Pancreas (tissue), 10 donors: ENCODE data around the gene SMYD3. TPM values are rescaled to one million over a fixed set of nuclear protein-coding genes. Genes with fewer than 3 reads are reported as not detected.

Experiments
- ATAC-seq, 4 donors: fragments of 200-7000 bp; cut with Tn5 transposase; one replicate each; pipeline versions ENCODE4 v1.8.0 to v1.9.1; 2020; ENCODE audit warnings: mild to moderate bottlenecking in 4 of 4, moderate library complexity in 4 of 4
- DNase-seq, 6 donors: peaks; one replicate each; pipeline ENCODE4 v3.0.0-alpha.2; 2020
- FAIRE-seq: peaks from 2 replicates; lab custom pipeline; 2012; peaks lifted over from hg19 to GRCh38; lab: Jason Lieb, UNC
- H3K27ac ChIP-seq, 4 donors: fragments of 200-600 bp; sonication (generic); 1 replicate in 3 of 4; 2 replicates in 1 of 4; pipeline versions ENCODE4 v1.5.0 to v1.8.0; 2020
- H3K27me3 ChIP-seq, 4 donors: fragments of 200-600 bp; one replicate each; pipeline ENCODE4 v1.8.0; 2021
- H3K36me3 ChIP-seq, 3 donors: fragments of 200-600 bp; sonication (generic) in 1 of 3; one replicate each; pipeline versions ENCODE4 v1.5.0 to v1.8.0; 2020 to 2021
- H3K4me1 ChIP-seq, 3 donors: fragments of 200-600 bp; one replicate each; pipeline ENCODE4 v1.8.0; 2021
- H3K4me3 ChIP-seq, 4 donors: fragments of 200-600 bp; sonication (generic) in 2 of 4; one replicate each; pipeline versions ENCODE4 v1.5.0 to v1.8.0; 2020 to 2021
- H3K9me3 ChIP-seq, 4 donors: fragments of 200-600 bp; one replicate each; pipeline ENCODE4 v1.8.0; 2021
- WGBS, 2 donors: extraction: QIAGEN DNeasy Blood & Tissue Kit; methylation state at CpG; one replicate each; pipeline ENCODE4 v1.1.7; 2013; 5-methylcytosine and 5-hydroxymethylcytosine counted together
- intact Hi-C, 3 donors: fragments of 100-400 bp; cut with DNase I; formaldehyde crosslinking; loops; one replicate each; pipeline versions ENCODE4 v1.11.1 to v1.14.2; 2022
- polyA plus RNA-seq, 2 donors: library from polyadenylated mRNA; stranded (reverse); fragments of 200-250 nt; gene quantifications; one replicate each; pipeline ENCODE4 v1.2.3, GENCODE V29; 2013
- total RNA-seq, 6 donors: library from RNA; stranded (reverse); fragmentation: NEBNext Ultra II Directional in 4 of 6; extraction: Animal tissue kit (Norgen Biotek cat#: 25700) in 4 of 6; gene quantifications; one replicate each; pipeline versions ENCODE4 v1.2.1 to v1.2.4, GENCODE V29; 2021 to 2023
- TF ChIP-seq, protein P1 (sequence below), 4 donors: fragments of 200-600 bp; sonication (generic) in 3 of 4; IDR thresholded peaks; one replicate each; pipeline versions ENCODE4 v1.5.0 to v1.8.0; 2021; ENCODE audit warnings: antibody characterized with exemption in 4 of 4
- donor health status: healthy with polysubstance abuse.
- donor health status: DM: no; HTN: no; CAD: no; lungs with moderate emphysema.
- donor health status: DM: no; HTN: no; CAD: no.
- donor health status: control.
- donor health status: control.
- donor health status: Bipolar disorder and iron deficiency.
- donor health status: DM: yes; HTN: yes; CAD: no.
- donor health status: DM: no; HTN: no; CAD: no.
- donor health status: DM: no; HTN: no; CAD: no.
- donor health status: DM: yes; HTN: yes; CAD: no.

Gene SMYD3
- total and polyA plus RNA-seq, 8 donors = 4.6 to 10.5 (median 6.7) TPM

DNA sequence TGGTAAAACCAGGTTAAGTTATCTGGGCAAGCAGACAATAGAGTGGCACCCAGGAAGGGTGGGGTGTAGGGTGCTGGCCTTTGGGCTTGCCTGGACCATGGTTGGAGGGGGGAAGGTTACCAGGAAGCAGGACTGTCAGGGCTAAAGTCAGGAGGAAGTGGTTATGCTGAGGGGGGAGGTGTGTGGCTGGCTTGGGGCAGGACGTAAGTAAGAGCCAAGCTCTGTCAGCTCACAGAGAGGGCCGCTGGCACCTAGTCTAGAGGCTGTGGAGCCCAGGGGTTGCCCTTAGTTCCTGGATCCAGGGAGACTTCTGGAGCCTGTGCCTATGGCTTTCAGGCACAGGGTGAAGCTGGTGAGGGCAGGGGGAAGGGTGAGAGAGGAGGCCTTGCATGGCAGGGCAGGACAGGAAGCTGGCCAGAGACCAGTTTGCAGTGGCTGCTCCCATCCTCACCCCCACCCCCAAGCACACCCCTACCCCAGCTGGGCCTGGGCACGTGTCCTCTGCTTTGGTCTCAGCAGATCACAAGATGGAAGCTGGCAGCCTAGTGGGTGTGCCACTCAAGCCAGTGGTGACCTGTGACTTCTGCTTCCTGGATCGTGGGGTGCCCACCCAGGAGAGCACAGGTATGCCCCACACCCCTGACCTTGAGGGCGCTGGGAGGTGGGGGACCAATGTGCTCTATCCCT lies 20.5 kb upstream of the SMYD3 start:
- FAIRE-seq (no peak), DNase-seq (no peak), ATAC-seq (no peak)
- Histone ChIP-seq H3K4me3 (no peak overlapping the region), H3K4me1 (no peaks in the 10 kb centered on the region), H3K9me3 (no peaks in the 10 kb centered on the region), H3K36me3 (no peaks in the 10 kb centered on the region), H3K27me3 (no peaks in the 10 kb centered on the region), H3K27ac (no peak overlapping the region)
- intact Hi-C loops = no loop called here
- 38 to 41% methylated on average over 5 of the region's 5 CpGs for WGBS, 2 donors
- TF ChIP-seq, protein P1, sequence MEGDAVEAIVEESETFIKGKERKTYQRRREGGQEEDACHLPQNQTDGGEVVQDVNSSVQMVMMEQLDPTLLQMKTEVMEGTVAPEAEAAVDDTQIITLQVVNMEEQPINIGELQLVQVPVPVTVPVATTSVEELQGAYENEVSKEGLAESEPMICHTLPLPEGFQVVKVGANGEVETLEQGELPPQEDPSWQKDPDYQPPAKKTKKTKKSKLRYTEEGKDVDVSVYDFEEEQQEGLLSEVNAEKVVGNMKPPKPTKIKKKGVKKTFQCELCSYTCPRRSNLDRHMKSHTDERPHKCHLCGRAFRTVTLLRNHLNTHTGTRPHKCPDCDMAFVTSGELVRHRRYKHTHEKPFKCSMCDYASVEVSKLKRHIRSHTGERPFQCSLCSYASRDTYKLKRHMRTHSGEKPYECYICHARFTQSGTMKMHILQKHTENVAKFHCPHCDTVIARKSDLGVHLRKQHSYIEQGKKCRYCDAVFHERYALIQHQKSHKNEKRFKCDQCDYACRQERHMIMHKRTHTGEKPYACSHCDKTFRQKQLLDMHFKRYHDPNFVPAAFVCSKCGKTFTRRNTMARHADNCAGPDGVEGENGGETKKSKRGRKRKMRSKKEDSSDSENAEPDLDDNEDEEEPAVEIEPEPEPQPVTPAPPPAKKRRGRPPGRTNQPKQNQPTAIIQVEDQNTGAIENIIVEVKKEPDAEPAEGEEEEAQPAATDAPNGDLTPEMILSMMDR (IDR thresholded peaks at IDR 0.05) = no peak

DNA sequence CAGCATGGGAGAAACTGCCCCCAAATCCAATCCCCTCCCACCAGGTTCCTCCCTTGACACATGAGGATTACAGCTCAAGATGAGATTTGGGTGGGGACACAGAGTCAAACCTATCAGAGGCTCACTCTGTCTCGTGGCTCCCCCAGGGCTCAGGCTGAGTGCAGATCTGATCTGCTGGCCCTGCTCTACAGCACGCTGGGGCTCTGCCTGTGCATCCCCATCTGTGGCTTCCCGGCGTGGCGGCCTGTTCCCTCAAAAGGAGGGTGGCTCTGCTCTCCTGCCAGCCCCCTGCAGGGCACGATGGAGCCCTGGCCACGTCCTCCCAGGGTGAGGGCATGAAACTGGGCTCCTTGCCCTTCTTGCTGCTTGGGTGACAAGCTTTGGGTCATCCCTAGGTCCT lies 19.8 kb upstream of the SMYD3 start:
- no peak for FAIRE-seq
- DNase-seq = peak in 1 of 6 donors; percentile 58
- Histone ChIP-seq H3K27me3 (no peaks in the 10 kb centered on the region), H3K36me3 (no peaks in the 10 kb centered on the region), H3K27ac (no peak overlapping the region), H3K9me3 (no peaks in the 10 kb centered on the region), H3K4me1 (no peaks in the 10 kb centered on the region), H3K4me3 (no peak overlapping the region)
- 67 to 76% methylated on average over 7 of the region's 7 CpGs for WGBS, 2 donors
- TF ChIP-seq, protein P1 (IDR thresholded peaks at IDR 0.05) = no peak
- intact Hi-C loops = no loop called here
- ATAC-seq = no peak

DNA sequence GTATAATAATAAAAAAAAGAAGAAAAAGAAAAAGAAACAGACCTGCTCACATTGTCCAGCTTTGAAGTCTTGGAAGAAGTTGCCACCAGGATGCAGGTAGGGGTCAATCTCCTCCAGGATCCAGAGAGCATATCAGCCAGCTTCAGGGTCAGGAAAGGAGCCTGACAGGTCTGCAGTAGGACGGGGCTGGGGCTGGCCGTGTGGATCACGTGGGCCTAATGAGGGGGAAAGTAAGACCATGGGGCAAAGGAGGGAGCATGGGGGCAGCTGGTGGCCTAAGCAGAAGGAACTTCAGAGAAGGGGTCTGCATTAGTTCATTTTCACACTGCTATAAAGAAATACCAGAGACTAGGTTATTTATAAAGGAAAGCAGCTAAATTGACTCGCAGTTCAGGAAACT lies 19.3 kb upstream of the SMYD3 start:
- WGBS, 2 donors = 69 to 72% methylated on average over 4 of the region's 4 CpGs
- no peaks in the 10 kb centered on the region for H3K27me3 ChIP-seq
- no peaks in the 10 kb centered on the region for H3K9me3 ChIP-seq
- TF ChIP-seq, protein P1 (IDR thresholded peaks at IDR 0.05) = no peak
- intact Hi-C loops = no loop called here
- ATAC-seq = no peak
- H3K36me3 ChIP-seq = no peaks in the 10 kb centered on the region
- no peaks in the 10 kb centered on the region for H3K4me1 ChIP-seq
- no peak for FAIRE-seq
- DNase-seq = no peak
- no peak overlapping the region for H3K4me3 ChIP-seq
- no peak overlapping the region for H3K27ac ChIP-seq

DNA sequence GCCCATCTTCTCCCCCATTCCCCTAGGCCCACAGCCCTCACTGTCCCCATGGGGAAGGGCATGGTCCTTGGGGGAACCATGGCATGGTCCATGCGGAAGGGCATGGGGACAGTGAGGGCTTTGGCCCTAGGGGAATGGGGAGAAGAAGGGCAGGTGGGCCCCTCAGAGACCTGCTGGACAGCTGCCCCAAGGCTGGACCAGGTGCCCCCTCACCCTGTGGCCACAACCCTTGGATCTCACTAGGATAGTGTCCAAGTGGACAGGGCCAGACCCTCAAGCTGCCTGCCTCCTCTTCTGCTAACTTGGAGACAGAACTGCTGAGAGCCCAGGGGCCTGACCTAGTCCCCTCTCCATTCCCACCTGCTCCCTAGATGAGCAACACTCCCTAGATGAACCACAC lies 12.4 kb upstream of the SMYD3 start:
- Histone ChIP-seq H3K4me3 (no peak overlapping the region), H3K36me3 (no peaks in the 10 kb centered on the region), H3K9me3 (no peaks in the 10 kb centered on the region), H3K27me3 (no peaks in the 10 kb centered on the region), H3K27ac (no peak overlapping the region), H3K4me1 (no peaks in the 10 kb centered on the region)
- intact Hi-C loops = no loop called here
- no peak for FAIRE-seq
- TF ChIP-seq, protein P1 (IDR thresholded peaks at IDR 0.05) = no peak
- WGBS, 2 donors = 96 to 100% methylated on average over 1 of the region's 1 CpG
- no peak for ATAC-seq
- peak in 1 of 6 donors; percentile 53 for DNase-seq

DNA sequence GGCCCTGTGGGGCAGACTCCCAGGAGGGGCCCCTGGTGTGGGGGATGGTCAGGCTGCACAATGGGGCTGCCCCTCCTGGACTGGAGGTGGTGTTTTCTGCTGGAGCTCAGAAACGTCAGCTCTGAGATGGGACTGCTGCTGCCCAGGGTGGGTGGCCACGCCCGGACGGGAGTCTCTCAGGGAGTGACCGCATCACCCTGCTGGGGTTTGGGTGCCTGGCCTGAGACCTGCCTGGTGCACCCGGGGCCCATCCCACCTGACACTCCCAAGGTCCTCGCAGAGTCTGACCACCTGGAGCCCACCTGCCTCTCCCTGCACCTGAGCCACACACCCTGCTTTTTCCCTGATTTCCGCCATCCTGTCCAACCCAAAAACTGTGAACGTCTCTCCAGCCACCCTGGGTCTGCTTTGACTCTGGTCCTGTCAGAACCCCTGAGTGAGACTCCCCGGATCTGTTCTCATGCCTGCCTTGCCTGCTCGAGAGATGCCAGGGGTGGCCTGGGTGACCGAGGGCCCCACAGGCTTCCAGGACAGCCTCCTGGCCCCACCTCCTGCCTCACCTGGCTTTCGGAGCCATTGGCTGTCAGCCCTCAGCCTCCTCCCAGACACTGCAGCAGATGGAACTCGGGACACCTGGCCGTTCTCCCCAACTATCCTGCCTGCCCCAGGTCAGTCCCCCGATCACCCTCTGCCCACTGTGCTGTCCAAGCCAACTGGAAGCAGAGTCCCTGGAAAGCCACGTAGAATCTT lies 11.6 kb upstream of the SMYD3 start:
- no peaks in the 10 kb centered on the region for H3K27me3 ChIP-seq
- ATAC-seq (no peak), DNase-seq (peak in 1 of 6 donors; percentile 53), FAIRE-seq (no peak)
- intact Hi-C loops = no loop called here
- H3K4me1 ChIP-seq = no peaks in the 10 kb centered on the region
- H3K27ac ChIP-seq = no peak overlapping the region
- no peaks in the 10 kb centered on the region for H3K36me3 ChIP-seq
- TF ChIP-seq, protein P1 (IDR thresholded peaks at IDR 0.05) = no peak
- no peak overlapping the region for H3K4me3 ChIP-seq
- H3K9me3 ChIP-seq = no peaks in the 10 kb centered on the region
- 78 to 80% methylated on average over 17 of the region's 17 CpGs for WGBS, 2 donors
